Measurements from ENCODE around the gene AXIN1.
"Not testable (repeated sequence)": the region's sequence is repeated elsewhere in the genome, so short reads cannot be mapped to it uniquely, and the experiment has no call there.

The AXIN1 gene

GRCh38 chr16:369275-369865, 16.8 kb upstream of the AXIN1 start:
- no peak for DNase-seq

- DNase-seq, result no peak
These were observed 16.1 kb upstream of the AXIN1 start for GRCh38 chr16:368388-369158.

- no peak for DNase-seq
These were observed 14.9 kb upstream of the AXIN1 start for GRCh38 chr16:367333-367903.

- DNase-seq, result no peak
These were observed 14.0 kb upstream of the AXIN1 start for GRCh38 chr16:366476-366875.

- no peak for DNase-seq
These were observed 12.3 kb upstream of the AXIN1 start for GRCh38 chr16:364595-365491.

- no peak for DNase-seq
These were observed 11.4 kb upstream of the AXIN1 start for GRCh38 chr16:363766-364490.

- no peak for DNase-seq
These were observed 10.7 kb upstream of the AXIN1 start for GRCh38 chr16:363110-363765.

- DNase-seq, result not testable (repeated sequence)
These were observed 10.1 kb upstream of the AXIN1 start for GRCh38 chr16:362702-362999.

- peak; percentile 31 to 71 (median 42) for DNase-seq
These were observed 9.6 kb upstream of the AXIN1 start for GRCh38 chr16:361872-362701.

- DNase-seq, result no peak
These were observed 8.9 kb upstream of the AXIN1 start for GRCh38 chr16:361341-361871.

GRCh38 chr16:360698-361336, 8.3 kb upstream of the AXIN1 start:
- no peak for DNase-seq

- DNase-seq, result no peak
These were observed 7.6 kb upstream of the AXIN1 start for GRCh38 chr16:359871-360697.

GRCh38 chr16:359067-359763, 6.7 kb upstream of the AXIN1 start:
- no peak for DNase-seq

- no peak for DNase-seq
These were observed 4.2 kb upstream of the AXIN1 start for GRCh38 chr16:356741-357140.

GRCh38 chr16:354971-355461, 2.5 kb upstream of the AXIN1 start:
- DNase-seq, result peak in 1 of 4 experiments; percentile 38

GRCh38 chr16:354291-354881, 1.9 kb upstream of the AXIN1 start:
- DNase-seq, result no peak

GRCh38 chr16:353404-354290, 1.1 kb upstream of the AXIN1 start:
- DNase-seq, result no peak

All from activated naive CD4-positive, alpha-beta T cell (primary cell).